Ramos (cell line): Measurements from ENCODE around the gene DCAF7.

ENCODE experiments used
- in situ Hi-C: fragments of 300-500 bp; cut with MboI; formaldehyde crosslinking; loops from one replicate; pipeline ENCODE4 v1.14.3; 2022; ENCODE audit warnings: low sequenced_read_pairs; ENCODE audit not compliant: unreplicated experiment

Gene DCAF7

DNA sequence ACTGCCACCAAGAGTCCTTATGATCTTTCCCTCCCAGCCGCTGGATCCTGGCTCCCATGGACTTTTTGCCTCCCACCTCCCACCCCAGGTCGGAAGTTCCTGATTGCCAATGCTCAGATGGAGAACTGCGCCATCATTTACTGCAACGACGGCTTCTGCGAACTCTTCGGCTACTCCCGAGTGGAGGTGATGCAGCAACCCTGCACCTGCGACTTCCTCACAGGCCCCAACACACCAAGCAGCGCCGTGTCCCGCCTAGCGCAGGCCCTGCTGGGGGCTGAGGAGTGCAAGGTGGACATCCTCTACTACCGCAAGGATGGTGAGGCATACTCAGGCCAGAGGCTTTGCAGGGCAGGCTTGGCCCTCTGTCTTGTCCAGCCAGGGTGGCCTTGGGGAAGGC is 26.2 kb upstream of the DCAF7 start:
- in situ Hi-C loops: no loop called here

- in situ Hi-C loops: no loop called here
Observed at GRCh38 chr17:63525190-63525946, 24.9 kb upstream of the DCAF7 start.

GRCh38 chr17:63526861-63527260 is 23.4 kb upstream of the DCAF7 start:
- in situ Hi-C loops: no loop called here

GRCh38 chr17:63528183-63528582 is 22.1 kb upstream of the DCAF7 start:
- in situ Hi-C loops: no loop called here

- in situ Hi-C loops: no loop called here
Observed at GRCh38 chr17:63529711-63530556, 20.3 kb upstream of the DCAF7 start.

GRCh38 chr17:63530557-63531021 is 19.7 kb upstream of the DCAF7 start:
- in situ Hi-C loops: no loop called here

- in situ Hi-C loops: no loop called here
Observed at GRCh38 chr17:63531022-63531965, 19.0 kb upstream of the DCAF7 start.

- in situ Hi-C loops: no loop called here
Observed at GRCh38 chr17:63533433-63534077, 16.7 kb upstream of the DCAF7 start.

DNA sequence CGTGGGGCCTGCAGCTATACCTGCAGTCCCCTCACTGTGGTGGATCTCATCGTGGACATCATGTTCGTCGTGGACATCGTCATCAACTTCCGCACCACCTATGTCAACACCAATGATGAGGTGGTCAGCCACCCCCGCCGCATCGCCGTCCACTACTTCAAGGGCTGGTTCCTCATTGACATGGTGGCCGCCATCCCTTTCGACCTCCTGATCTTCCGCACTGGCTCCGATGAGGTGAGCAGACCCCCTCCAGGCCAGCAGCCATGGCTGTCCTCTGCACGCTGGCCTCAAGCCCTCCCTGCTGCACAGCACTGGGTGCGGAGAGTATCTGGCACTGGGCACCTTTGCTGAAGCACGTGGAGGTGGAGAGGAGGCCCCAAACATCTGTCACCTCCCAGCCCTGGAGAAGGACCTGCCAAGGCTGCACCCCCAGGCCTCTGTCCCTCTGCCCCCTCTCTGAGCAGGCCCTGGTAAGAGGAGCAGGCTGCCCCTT is 16.2 kb upstream of the DCAF7 start:
- in situ Hi-C loops: no loop called here

GRCh38 chr17:63534816-63535455 is 15.3 kb upstream of the DCAF7 start:
- in situ Hi-C loops: no loop called here

DNA sequence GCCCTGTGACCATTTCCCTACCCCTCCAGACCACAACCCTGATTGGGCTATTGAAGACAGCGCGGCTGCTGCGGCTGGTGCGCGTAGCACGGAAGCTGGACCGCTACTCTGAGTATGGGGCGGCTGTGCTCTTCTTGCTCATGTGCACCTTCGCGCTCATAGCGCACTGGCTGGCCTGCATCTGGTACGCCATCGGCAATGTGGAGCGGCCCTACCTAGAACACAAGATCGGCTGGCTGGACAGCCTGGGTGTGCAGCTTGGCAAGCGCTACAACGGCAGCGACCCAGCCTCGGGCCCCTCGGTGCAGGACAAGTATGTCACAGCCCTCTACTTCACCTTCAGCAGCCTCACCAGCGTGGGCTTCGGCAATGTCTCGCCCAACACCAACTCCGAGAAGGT is 14.6 kb upstream of the DCAF7 start:
- in situ Hi-C loops: no loop called here

GRCh38 chr17:63537001-63537400 is 13.3 kb upstream of the DCAF7 start:
- in situ Hi-C loops: no loop called here

- in situ Hi-C loops: no loop called here
Observed at GRCh38 chr17:63537991-63538692, 12.1 kb upstream of the DCAF7 start.

GRCh38 chr17:63538693-63539595 is 11.3 kb upstream of the DCAF7 start:
- in situ Hi-C loops: no loop called here

DNA sequence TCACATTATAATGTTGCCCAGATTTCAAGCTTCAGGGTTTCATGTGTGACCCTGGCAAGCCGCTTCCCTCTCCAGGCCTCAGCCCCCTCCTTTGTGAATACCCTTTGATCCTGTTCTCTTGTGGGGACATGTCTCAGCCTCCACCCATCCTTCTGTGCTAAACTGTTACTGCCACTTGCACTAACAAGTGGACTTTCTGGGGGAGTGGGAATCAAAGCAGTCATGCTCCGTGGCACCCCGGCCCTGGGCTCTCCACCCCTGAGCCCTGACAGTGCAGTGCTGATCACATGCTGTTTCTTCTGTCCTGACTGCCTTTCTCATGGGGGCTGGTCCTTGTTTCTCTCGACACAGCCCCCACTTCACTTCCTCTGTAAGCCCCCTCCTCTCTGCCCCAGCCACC is 9.7 kb upstream of the DCAF7 start:
- in situ Hi-C loops: no loop called here

DNA sequence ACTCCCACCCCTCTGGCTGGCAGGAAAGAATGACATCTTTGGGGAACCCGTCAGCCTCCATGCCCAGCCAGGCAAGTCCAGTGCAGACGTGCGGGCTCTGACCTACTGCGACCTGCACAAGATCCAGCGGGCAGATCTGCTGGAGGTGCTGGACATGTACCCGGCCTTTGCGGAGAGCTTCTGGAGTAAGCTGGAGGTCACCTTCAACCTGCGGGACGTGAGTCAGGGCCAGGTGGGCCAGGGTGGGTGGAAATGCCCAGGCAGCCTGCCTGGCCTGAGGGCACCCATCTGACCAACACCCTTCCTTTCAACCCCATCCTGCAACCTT is 8.1 kb upstream of the DCAF7 start:
- in situ Hi-C loops: no loop called here

GRCh38 chr17:63542942-63543821 is 7.1 kb upstream of the DCAF7 start:
- in situ Hi-C loops: no loop called here
